Type B pancreatic cell (in vitro differentiated cells): ENCODE results near the gene TMTC3. TPM values are rescaled to one million over a fixed set of nuclear protein-coding genes. Genes with fewer than 3 reads are reported as not detected.
"Not testable (repeated sequence)": the region's sequence is repeated elsewhere in the genome, so short reads cannot be mapped to it uniquely, and the experiment has no call there.

ENCODE experiments used
- DNase-seq: peaks from one replicate; pipeline ENCODE4 v3.0.0; 2021; ENCODE audit warnings: mixed read lengths; ENCODE audit not compliant: unreplicated experiment; ENCODE audit errors: extremely low spot score
- H3K27ac Mint-ChIP-seq: 2 replicates; pipeline ENCODE4 v1.8.0; 2021; ENCODE audit warnings: mild to moderate bottlenecking, mixed read lengths
- H3K27me3 Mint-ChIP-seq: 2 replicates; pipeline ENCODE4 v1.8.0; 2021; ENCODE audit warnings: mixed read lengths
- H3K36me3 Mint-ChIP-seq: 2 replicates; pipeline ENCODE4 v1.8.0; 2021; ENCODE audit warnings: mixed read lengths
- H3K4me1 Mint-ChIP-seq: one replicate; pipeline ENCODE4 v1.8.0; 2021; ENCODE audit warnings: mixed read lengths; ENCODE audit not compliant: unreplicated experiment
- H3K4me3 Mint-ChIP-seq: 2 replicates; pipeline ENCODE4 v1.8.0; 2021; ENCODE audit warnings: mild to moderate bottlenecking, mixed read lengths
- H3K9me3 Mint-ChIP-seq: 2 replicates; pipeline ENCODE4 v1.8.0; 2021; ENCODE audit warnings: mixed read lengths
- CTCF ChIP-seq: fragments of 200-600 bp; sonication (generic); conservative IDR thresholded peaks from 2 replicates; pipeline ENCODE4 v1.5.0; 2021; ENCODE audit warnings: antibody characterized with exemption, mild to moderate bottlenecking
- total RNA-seq: library from RNA; stranded (reverse); gene quantifications from 2 replicates; pipeline ENCODE4 v1.2.1, GENCODE V29; 2021; ENCODE audit warnings: low replicate concordance

Gene TMTC3
- total RNA-seq, 1 donor from 2014 or later: 34.1 TPM

GRCh38 chr12:88113871-88114270 is 28.2 kb upstream of the TMTC3 start:
- Mint-ChIP-seq H3K27ac (no peak overlapping the region), H3K9me3 (no peaks in the 10 kb centered on the region), H3K27me3 (no peaks in the 10 kb centered on the region), H3K36me3 (peaks cover 32% of the 10 kb centered on the region), H3K4me3 (no peak overlapping the region), H3K4me1 (no peaks in the 10 kb centered on the region)
- DNase-seq: no peak
- TF ChIP-seq CTCF: no peak

- no peaks in the 10 kb centered on the region for H3K4me1 Mint-ChIP-seq
- no peak for TF ChIP-seq CTCF
- no peaks in the 10 kb centered on the region for H3K9me3 Mint-ChIP-seq
- no peak overlapping the region for H3K27ac Mint-ChIP-seq
- no peak overlapping the region for H3K4me3 Mint-ChIP-seq
- H3K27me3 Mint-ChIP-seq: no peaks in the 10 kb centered on the region
- DNase-seq: no peak
- H3K36me3 Mint-ChIP-seq: peaks cover 8% of the 10 kb centered on the region
These were observed 19.4 kb upstream of the TMTC3 start for GRCh38 chr12:88122666-88123065.

GRCh38 chr12:88127099-88127498 is 15.0 kb upstream of the TMTC3 start:
- Mint-ChIP-seq H3K4me3 (no peak overlapping the region), H3K36me3 (peaks cover 7% of the 10 kb centered on the region), H3K27ac (no peak overlapping the region), H3K4me1 (no peaks in the 10 kb centered on the region), H3K9me3 (no peaks in the 10 kb centered on the region), H3K27me3 (no peaks in the 10 kb centered on the region)
- no peak for DNase-seq
- no peak for TF ChIP-seq CTCF

GRCh38 chr12:88127855-88128254 is 14.3 kb upstream of the TMTC3 start:
- no peak overlapping the region for H3K27ac Mint-ChIP-seq
- no peak overlapping the region for H3K4me3 Mint-ChIP-seq
- H3K27me3 Mint-ChIP-seq: no peaks in the 10 kb centered on the region
- no peak for DNase-seq
- H3K4me1 Mint-ChIP-seq: no peaks in the 10 kb centered on the region
- no peak for TF ChIP-seq CTCF
- H3K36me3 Mint-ChIP-seq: peaks cover 7% of the 10 kb centered on the region
- no peaks in the 10 kb centered on the region for H3K9me3 Mint-ChIP-seq

- Mint-ChIP-seq H3K27ac (no peak overlapping the region), H3K36me3 (peaks cover 18% of the 10 kb centered on the region)
- no peak for DNase-seq
These were observed 9.7 kb upstream of the TMTC3 start for GRCh38 chr12:88132392-88132791.

GRCh38 chr12:88133181-88133580 is 8.9 kb upstream of the TMTC3 start:
- not testable (repeated sequence) for H3K27ac Mint-ChIP-seq

More at GRCh38 chr12:88132392-88132791, 9.7 kb upstream of the TMTC3 start:
- no peaks in the 10 kb centered on the region for H3K27me3 Mint-ChIP-seq
- no peaks in the 10 kb centered on the region for H3K9me3 Mint-ChIP-seq
- H3K4me1 Mint-ChIP-seq: no peaks in the 10 kb centered on the region
- no peak overlapping the region for H3K4me3 Mint-ChIP-seq
- no peak for TF ChIP-seq CTCF

GRCh38 chr12:88139711-88140110 is 2.4 kb upstream of the TMTC3 start:
- H3K4me3 Mint-ChIP-seq, H3K27ac Mint-ChIP-seq, H3K9me3 Mint-ChIP-seq, H3K27me3 Mint-ChIP-seq, DNase-seq: not testable (repeated sequence)
- H3K4me1 Mint-ChIP-seq: peaks cover 17% of the 10 kb centered on the region
- peaks cover 20% of the 10 kb centered on the region for H3K36me3 Mint-ChIP-seq

More at GRCh38 chr12:88133181-88133580, 8.9 kb upstream of the TMTC3 start:
- H3K36me3 Mint-ChIP-seq: peaks cover 22% of the 10 kb centered on the region
- not testable (repeated sequence) for DNase-seq, H3K27me3 Mint-ChIP-seq, H3K4me1 Mint-ChIP-seq, H3K9me3 Mint-ChIP-seq, H3K4me3 Mint-ChIP-seq
